Heart left ventricle (tissue), 13 donors: ENCODE results near the gene ADAMTS3.

Experiments used
- CTCF ChIP-seq, 12 donors: fragments of 200-600 bp; sonication (generic) in 4 of 12; IDR thresholded peaks; one replicate each; pipeline versions ENCODE4 v1.5.0 to v1.8.0; 2018 to 2022; ENCODE audit warnings: antibody characterized with exemption in 12 of 12, mild to moderate bottlenecking in 5 of 12
- POLR2A ChIP-seq, 2 donors: fragments of 450-650 bp; IDR thresholded peaks; one replicate each; pipeline ENCODE4 v1.6.1; 2017; ENCODE audit warnings: antibody characterized with exemption in 2 of 2, mild to moderate bottlenecking in 2 of 2, moderate library complexity in 2 of 2
- donor health status: ischemic (EF 13 %, LVEDD 7.1; RV severe dilation, severe dysfunction).
- donor health status: DM: no; HTN: yes; CAD: no.
- donor health status: DM: no; HTN: no; CAD: no.
- donor health status: ischemic (EF 25% LVEDD 6.9; RV normal size, moderate dysfunction).
- donor health status: ischemic (EF 25% LVEDD 5.7; RV mildly dilated, moderate dysfunction).
- donor health status: ischemic (EF 35%, LVEDD 5.7; RV mildly dilated, moderate dysfunction).
- donor health status: nonischemic (EF 11% LVEDD 7.7; RV severe dilation, severe dysfunction).
- donor health status: DM: yes; HTN: yes; CAD: no.
- donor health status: PGD.
- donor health status: ischemic (EF 29% LVEDD 5.4; RV normal size, mild dysfunction).
- donor health status: nonischemic (EF 23%, LVEDD 6.1; RV moderate dilation, normal function).

DNA sequence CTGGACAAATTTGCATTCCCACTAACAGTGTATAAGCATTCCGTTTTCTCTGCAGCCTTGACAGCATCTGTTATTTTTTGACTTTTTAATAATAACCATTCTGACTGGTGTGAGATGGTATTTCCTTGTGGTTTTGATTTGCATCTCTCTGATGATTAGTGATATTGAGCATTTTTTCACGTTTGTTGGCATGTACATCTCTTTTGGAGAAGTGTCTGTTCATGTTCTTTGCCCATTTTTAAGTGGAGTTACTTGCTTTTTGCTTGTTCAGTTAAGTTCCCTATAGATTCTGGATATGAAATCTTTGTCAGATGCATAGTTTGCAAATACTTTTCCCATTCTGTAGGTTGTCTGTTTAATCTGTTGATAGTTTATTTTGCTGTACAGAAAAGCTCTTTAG, 68.8 kb downstream of the ADAMTS3 start:
- no peak for TF ChIP-seq CTCF (IDR thresholded peaks at IDR 0.05)
- no peak for TF ChIP-seq POLR2A (IDR thresholded peaks at IDR 0.05)
